ENCODE data around the gene ARID3B. TPM values are rescaled to one million over a fixed set of nuclear protein-coding genes. Genes with fewer than 3 reads are reported as not detected.
"Not testable (repeated sequence)": the region's sequence is repeated elsewhere in the genome, so short reads cannot be mapped to it uniquely, and the experiment has no call there.

The ARID3B gene
- total RNA-seq, 2 experiments from 2014 or later = 25.0 to 27.9 TPM

GRCh38 chr15:74506515-74506840, 34.5 kb upstream of the ARID3B start:
- DNase-seq = no peak
- peaks cover 22% of the 10 kb centered on the region for H3K36me3 Mint-ChIP-seq (ENCODE audit: low read depth)
- no peak overlapping the region for H3K27ac Mint-ChIP-seq
- H3K4me3 Mint-ChIP-seq = no peak overlapping the region
- H3K27me3 ChIP-seq (ENCODE audit: control insufficient read depth in 1 of 2, insufficient read depth in 2 of 2, low read length in 2 of 2) = no peaks in the 10 kb centered on the region
- intact Hi-C loops (cut with DNase I, micrococcal nuclease) = no loop called here
- no peaks in the 10 kb centered on the region for H3K9me3 ChIP-seq (ENCODE audit: control insufficient read depth in 1 of 2, insufficient read depth in 1 of 2, low read length in 2 of 2)
- no peaks in the 10 kb centered on the region for H3K9me3 Mint-ChIP-seq
- POLR2A ChIA-PET = no interaction called here
- TF ChIP-seq, protein P1, sequence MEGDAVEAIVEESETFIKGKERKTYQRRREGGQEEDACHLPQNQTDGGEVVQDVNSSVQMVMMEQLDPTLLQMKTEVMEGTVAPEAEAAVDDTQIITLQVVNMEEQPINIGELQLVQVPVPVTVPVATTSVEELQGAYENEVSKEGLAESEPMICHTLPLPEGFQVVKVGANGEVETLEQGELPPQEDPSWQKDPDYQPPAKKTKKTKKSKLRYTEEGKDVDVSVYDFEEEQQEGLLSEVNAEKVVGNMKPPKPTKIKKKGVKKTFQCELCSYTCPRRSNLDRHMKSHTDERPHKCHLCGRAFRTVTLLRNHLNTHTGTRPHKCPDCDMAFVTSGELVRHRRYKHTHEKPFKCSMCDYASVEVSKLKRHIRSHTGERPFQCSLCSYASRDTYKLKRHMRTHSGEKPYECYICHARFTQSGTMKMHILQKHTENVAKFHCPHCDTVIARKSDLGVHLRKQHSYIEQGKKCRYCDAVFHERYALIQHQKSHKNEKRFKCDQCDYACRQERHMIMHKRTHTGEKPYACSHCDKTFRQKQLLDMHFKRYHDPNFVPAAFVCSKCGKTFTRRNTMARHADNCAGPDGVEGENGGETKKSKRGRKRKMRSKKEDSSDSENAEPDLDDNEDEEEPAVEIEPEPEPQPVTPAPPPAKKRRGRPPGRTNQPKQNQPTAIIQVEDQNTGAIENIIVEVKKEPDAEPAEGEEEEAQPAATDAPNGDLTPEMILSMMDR (IDR thresholded peaks at IDR 0.05) = no peak
- no peak overlapping the region for H3K4me3 ChIP-seq (ENCODE audit: low read length)
- no peak for ATAC-seq (ENCODE audit: poor library complexity)
- no peaks in the 10 kb centered on the region for H3K4me1 Mint-ChIP-seq (ENCODE audit: low read depth)
- no peak overlapping the region for H3K27ac ChIP-seq (ENCODE audit: low read depth in 1 of 2, low read length in 2 of 2)
- CTCF ChIA-PET = no interaction called here
- peaks cover 1% of the 10 kb centered on the region for H3K4me1 ChIP-seq (ENCODE audit: insufficient read depth, low read length)
- no peaks in the 10 kb centered on the region for H3K36me3 ChIP-seq (ENCODE audit: insufficient read depth, low read length)
- H3K27me3 Mint-ChIP-seq = no peaks in the 10 kb centered on the region

GRCh38 chr15:74511583-74511982, 29.4 kb upstream of the ARID3B start:
- Histone ChIP-seq H3K4me1 (ENCODE audit: insufficient read depth, low read length) (peaks cover 4% of the 10 kb centered on the region), H3K27me3 (ENCODE audit: control insufficient read depth in 1 of 2, insufficient read depth in 2 of 2, low read length in 2 of 2) (no peaks in the 10 kb centered on the region), H3K27ac (ENCODE audit: low read depth in 1 of 2, low read length in 2 of 2) (no peak overlapping the region), H3K36me3 (ENCODE audit: insufficient read depth, low read length) (no peaks in the 10 kb centered on the region), H3K9me3 (ENCODE audit: control insufficient read depth in 1 of 2, insufficient read depth in 1 of 2, low read length in 2 of 2) (no peaks in the 10 kb centered on the region), H3K4me3 (ENCODE audit: low read length) (no peak overlapping the region)
- TF ChIP-seq, protein P1 (IDR thresholded peaks at IDR 0.05) = no peak
- no peaks in the 10 kb centered on the region for H3K27me3 Mint-ChIP-seq
- ATAC-seq (ENCODE audit: poor library complexity) = no peak
- DNase-seq = peak in 2 of 14 experiments; percentile 12 to 33
- no peaks in the 10 kb centered on the region for H3K9me3 Mint-ChIP-seq
- H3K27ac Mint-ChIP-seq = no peak overlapping the region
- no peak overlapping the region for H3K4me3 Mint-ChIP-seq
- POLR2A ChIA-PET = no interaction called here
- no peaks in the 10 kb centered on the region for H3K4me1 Mint-ChIP-seq (ENCODE audit: low read depth)
- CTCF ChIA-PET = no interaction called here
- intact Hi-C loops (cut with DNase I, micrococcal nuclease) = no loop called here
- no peaks in the 10 kb centered on the region for H3K36me3 Mint-ChIP-seq (ENCODE audit: low read depth)

GRCh38 chr15:74514059-74514458, 27.0 kb upstream of the ARID3B start:
- intact Hi-C loops (cut with DNase I, micrococcal nuclease); H3K4me3 ChIP-seq (ENCODE audit: low read length); H3K4me3 Mint-ChIP-seq; H3K4me1 Mint-ChIP-seq (ENCODE audit: low read depth); H3K9me3 Mint-ChIP-seq; H3K27ac Mint-ChIP-seq; DNase-seq; ATAC-seq (ENCODE audit: poor library complexity); H3K27ac ChIP-seq (ENCODE audit: low read depth in 1 of 2, low read length in 2 of 2); H3K4me1 ChIP-seq (ENCODE audit: insufficient read depth, low read length); H3K27me3 ChIP-seq (ENCODE audit: control insufficient read depth in 1 of 2, insufficient read depth in 2 of 2, low read length in 2 of 2); H3K9me3 ChIP-seq (ENCODE audit: control insufficient read depth in 1 of 2, insufficient read depth in 1 of 2, low read length in 2 of 2); H3K27me3 Mint-ChIP-seq; H3K36me3 Mint-ChIP-seq (ENCODE audit: low read depth); H3K36me3 ChIP-seq (ENCODE audit: insufficient read depth, low read length); POLR2A ChIA-PET: not testable (repeated sequence)
- CTCF ChIA-PET = interaction anchor here (0.7 kb wide), 1 partner anchor 49 kb away, joined by 3 read pairs; no protein-coding TSS in a partner anchor

DNA sequence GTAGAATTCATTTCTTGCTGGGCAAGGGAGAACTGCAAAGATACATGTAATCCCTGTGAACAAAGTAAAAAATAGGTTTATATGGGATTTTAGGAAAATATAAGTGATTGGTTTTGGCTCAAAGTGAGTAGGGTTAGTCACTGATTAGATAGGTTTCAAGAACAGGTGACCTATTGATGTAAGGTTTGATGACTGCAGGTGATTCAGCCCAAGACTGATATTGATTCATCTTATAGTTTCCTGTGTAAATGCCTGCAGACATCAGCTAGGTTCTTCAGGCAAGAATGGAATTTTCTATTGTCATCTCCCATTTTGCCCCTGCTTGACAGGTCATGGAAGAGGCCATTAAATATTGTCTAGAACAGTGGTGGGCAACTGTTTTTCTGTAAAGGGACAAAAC, 23.9 kb upstream of the ARID3B start:
- H3K27me3 Mint-ChIP-seq = no peaks in the 10 kb centered on the region
- H3K36me3 Mint-ChIP-seq (ENCODE audit: low read depth) = no peaks in the 10 kb centered on the region
- H3K9me3 Mint-ChIP-seq = no peaks in the 10 kb centered on the region
- intact Hi-C loops (cut with DNase I, micrococcal nuclease) = no loop called here
- no peak overlapping the region for H3K27ac Mint-ChIP-seq
- Histone ChIP-seq H3K27me3 (ENCODE audit: control insufficient read depth in 1 of 2, insufficient read depth in 2 of 2, low read length in 2 of 2) (no peaks in the 10 kb centered on the region), H3K27ac (ENCODE audit: low read depth in 1 of 2, low read length in 2 of 2) (no peak overlapping the region), H3K4me1 (ENCODE audit: insufficient read depth, low read length) (no peaks in the 10 kb centered on the region), H3K9me3 (ENCODE audit: control insufficient read depth in 1 of 2, insufficient read depth in 1 of 2, low read length in 2 of 2) (no peaks in the 10 kb centered on the region), H3K4me3 (ENCODE audit: low read length) (no peak overlapping the region), H3K36me3 (ENCODE audit: insufficient read depth, low read length) (no peaks in the 10 kb centered on the region)
- ChIA-PET POLR2A (no interaction called here), CTCF (no interaction called here)
- DNase-seq (no peak), ATAC-seq (ENCODE audit: poor library complexity) (no peak)
- no peak overlapping the region for H3K4me3 Mint-ChIP-seq
- H3K4me1 Mint-ChIP-seq (ENCODE audit: low read depth) = no peaks in the 10 kb centered on the region
- TF ChIP-seq, protein P1 (IDR thresholded peaks at IDR 0.05) = no peak
